ENCODE results near the gene C7orf57.

C7orf57 gene

GRCh38 chr7:48110868-48111267 is 75.5 kb downstream of the C7orf57 start:
- in situ Hi-C loops (cut with MboI; ENCODE audit: low pct_unique_long_range_greater_than_20kb, low sequenced_read_pairs, unreplicated experiment), result loop anchor here (10.0 kb wide), 2 partner anchors 126 to 156 kb away; no protein-coding TSS in a partner anchor
- DNase-seq (ENCODE audit: low spot score), result no peak
- TF ChIP-seq CTCF (IDR thresholded peaks at IDR 0.05; ENCODE audit: extremely low read depth, insufficient read depth, missing control alignments), result no peak

All from GM13977 (cell line).